Stimulated activated CD8-positive, alpha-beta memory T cell treated with anti-CD3 and anti-CD28 coated beads, Interleukin-15, amount 100 ng/mL, for 48 hours (primary cell): Measurements from ENCODE around the gene PDIA6.
A peak's percentile ranks its signal among the peaks of the same experiment; 100 is the strongest.

Experiments used
- DNase-seq, 2 donors: peaks; one replicate each; pipeline ENCODE4 v3.0.0-alpha.2; 2020; ENCODE audit warnings: low read depth in 2 of 2

The PDIA6 gene

DNA sequence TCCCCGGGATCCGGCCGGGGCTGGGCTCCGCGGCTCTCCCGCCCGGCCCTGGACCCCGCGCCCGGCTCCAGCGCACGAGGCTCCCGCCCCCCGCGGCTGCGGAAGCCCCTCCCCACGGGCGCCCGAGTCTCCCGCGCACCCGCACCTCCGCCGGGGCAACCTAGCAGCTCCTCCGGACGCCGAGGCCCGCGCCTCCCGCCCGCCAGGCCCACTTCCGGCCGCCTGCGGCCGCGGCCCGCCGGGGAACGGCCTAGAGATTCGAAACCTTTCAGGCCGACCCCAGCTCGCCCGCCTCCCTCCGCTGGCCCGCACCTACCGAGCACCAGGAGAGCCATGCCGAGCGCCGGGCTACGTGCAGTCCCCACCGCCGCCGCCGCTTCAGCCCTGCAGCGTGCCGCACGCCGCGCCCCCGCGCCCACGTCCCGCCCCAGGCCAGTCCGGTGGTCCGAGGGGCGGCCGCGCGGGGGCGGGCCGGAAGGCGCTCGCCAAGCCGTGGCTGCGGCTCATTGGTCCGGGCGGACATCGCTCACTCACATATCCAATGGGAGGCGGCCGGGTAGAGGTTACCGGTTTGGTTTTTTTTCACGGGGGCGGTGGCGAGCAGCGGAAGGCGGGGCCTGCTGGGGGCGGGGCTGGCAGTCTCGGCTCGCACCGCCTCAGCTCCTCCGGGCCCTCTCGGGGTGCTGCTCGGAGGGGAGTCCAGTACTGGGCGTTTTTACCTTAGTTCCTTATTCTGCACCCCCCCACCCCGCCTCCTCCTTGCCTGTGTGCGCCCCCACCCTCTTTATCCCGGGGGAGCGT is at the start of gene PDIA6:
TSS of gene PDIA6 (minus strand) at position 424 of the 801 bp plus-strand sequence. CDS start at position 335, 89 bp downstream.
- DNase-seq, result peak; percentile 91 to 94

DNA sequence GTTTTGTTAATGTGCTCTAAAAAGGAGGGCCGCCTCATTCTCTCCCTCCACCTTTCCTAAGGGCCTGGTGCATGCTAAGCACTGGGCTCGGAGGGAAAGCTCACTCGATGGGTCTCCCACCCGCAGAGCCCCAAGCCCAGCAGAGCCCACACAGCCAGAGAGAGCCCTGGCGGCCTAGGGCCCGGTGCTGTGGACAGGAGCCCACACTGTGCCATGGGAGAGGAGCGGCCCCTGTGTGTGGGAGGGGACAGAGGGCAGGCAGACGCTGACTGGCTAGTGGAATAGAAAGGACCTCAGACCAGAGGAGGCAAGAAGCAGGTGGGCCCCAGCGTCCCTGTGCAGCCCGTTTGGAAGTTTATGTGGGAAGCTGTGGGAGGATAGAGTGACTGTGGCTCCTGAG is 49.7 kb upstream of the PDIA6 start:
- no peak for DNase-seq

DNA sequence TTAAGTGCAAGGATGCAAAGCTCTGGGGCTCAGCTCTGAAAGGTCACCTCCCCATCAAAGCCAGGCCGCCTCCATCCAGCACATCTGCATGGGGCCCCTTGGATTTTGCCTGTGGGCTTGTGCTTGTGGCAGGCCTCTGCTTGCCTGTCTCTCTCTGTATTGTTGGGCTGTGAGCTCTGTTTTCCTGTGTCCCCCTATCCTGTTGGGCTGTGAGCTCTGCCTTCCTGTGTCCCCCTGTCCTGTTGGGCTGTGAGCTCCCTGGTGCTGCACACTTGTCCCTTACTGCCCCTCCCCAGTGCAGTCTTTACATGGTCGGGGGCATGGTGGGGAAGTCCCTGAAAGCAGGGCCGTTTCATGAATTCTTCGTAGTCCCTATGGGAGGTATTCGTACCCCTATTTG is 49.2 kb upstream of the PDIA6 start:
- DNase-seq, result no peak

- no peak for DNase-seq
These were observed 48.3 kb upstream of the PDIA6 start for GRCh38 chr2:10860814-10861325.

GRCh38 chr2:10860081-10860813 is 47.7 kb upstream of the PDIA6 start:
- DNase-seq, result no peak

DNA sequence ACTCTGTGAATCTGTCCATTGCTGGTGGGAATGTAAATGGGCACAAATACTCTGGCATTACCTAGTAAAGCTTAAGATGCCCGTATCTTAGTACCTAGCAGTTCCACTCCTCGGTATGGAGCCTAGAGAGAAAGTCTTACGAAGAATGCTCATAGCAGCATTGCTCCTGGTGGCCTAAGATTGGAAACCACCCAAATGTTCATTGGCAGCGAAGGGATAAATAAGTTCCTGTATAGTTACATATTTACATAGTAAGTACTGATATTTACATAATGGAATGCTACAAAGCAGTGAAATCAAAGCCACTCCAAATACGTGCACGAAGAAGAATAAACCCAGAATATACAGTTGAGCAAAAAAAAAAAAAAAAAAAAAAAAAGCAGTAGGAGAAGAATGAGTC is 46.7 kb upstream of the PDIA6 start:
- DNase-seq, result no peak

- no peak for DNase-seq
These were observed 36.0 kb upstream of the PDIA6 start for GRCh38 chr2:10848541-10848940.

DNA sequence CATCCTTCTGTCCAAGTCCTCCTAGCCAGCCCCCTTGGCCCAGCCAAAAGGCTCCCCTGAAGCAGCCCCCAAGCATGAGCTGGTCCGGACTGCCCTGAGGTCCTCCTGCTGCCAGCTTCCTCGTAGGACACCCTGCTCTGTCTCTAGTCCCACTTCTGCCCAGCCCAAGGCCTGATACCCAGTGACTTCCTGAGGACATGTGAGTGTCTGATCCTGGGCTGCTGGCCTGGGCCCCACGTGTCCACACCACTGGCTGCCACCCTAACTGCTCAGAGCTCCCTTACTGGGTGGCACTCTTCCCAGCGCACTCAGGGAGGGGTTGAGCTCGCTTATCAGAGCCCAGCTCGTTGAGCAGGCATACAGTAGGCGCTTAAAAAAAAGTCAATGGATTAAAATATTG is 34.4 kb upstream of the PDIA6 start:
- DNase-seq, result no peak

GRCh38 chr2:10846110-10846861 is 33.7 kb upstream of the PDIA6 start:
- no peak for DNase-seq

- DNase-seq, result no peak
These were observed 33.1 kb upstream of the PDIA6 start for GRCh38 chr2:10845640-10846039.

DNA sequence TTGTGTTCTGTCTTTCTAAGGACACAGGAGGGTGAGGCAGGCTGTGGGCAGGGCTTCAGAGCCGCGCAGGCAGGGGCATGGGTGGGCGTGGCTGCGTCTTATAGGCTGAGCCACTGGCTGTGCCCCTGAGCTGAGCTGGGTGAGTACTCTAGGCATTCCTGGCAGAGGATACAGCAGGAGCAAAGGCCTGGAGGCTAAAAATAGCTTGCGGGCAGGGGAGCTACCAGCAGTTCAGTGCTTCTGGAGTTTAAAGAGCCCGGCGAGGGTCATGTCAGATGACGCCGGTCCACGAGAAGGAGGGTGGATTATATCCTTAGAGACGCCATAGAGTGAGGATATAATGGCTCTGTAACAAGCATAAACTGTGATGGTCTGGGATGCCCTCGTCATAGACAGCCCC is 31.5 kb upstream of the PDIA6 start:
- no peak for DNase-seq

DNA sequence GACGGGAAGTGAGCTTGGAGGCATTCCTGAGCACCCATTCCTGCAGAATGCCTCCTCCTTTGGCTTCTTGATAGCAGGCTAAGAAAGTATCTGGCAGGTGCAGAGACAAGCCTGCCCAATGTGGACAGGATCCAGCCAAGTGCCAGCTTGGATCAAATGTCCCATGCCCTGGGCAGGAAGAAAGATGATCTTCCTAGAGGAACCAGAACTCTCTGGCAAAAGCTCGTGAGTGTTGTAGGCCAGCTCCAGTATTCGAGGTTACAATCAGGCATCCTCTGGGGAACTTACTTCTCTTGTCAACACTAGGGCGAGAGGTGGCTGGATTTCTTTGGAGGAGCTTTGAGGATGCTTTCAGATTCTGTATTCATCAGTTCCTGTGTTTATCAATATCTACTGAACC is 29.9 kb upstream of the PDIA6 start:
- no peak for DNase-seq

DNA sequence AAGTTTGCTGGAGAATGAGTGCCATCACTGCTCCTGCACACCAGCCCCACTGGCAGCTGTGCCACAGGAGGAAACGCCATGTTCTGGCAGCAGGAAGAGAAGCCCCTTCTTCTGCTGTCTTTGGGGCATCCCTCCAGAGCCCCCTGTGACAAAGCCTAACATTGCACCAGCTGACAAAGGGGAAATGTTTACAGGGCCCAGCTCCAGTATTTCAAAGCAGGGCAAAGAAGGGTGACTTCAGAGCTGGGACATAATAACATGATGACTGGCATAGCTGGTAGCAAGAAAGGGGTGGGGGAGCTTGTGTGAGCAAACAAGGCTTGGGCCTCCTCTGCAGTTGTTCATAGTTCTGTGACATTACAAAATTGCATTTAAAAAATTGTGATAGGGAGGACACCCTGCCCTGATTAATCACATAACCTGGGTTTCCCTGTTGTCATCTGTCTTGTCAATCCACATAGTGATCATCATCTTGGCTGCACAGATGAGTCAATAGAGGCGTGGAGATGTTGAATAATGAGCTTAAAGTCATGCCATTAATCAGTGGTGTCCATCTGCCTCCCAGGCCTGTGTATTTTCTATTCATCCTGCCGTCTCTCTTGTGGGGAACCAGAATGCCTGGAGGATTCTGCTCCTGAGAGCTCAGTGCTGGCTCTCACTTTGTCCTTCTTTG is 29.1 kb upstream of the PDIA6 start:
- DNase-seq, result no peak

DNA sequence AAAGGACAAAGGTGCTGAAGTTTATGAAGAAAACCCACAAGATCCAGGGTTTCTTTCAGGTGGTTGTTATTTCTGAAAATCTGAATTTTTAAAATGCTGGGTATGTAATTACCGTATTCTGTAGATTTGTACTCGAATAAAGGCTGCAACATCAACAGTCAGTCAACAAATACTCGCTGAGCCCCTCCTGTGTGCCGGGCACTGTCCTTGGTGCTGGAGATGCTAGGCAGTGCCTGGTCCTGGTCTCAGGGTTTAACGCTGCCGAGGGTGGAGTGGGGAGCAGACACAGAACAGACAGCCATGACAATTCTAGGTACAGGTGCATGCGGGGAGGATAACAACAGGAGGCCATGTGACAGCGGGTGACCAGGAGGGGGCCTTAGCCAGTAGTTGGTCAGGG is 27.2 kb upstream of the PDIA6 start:
- no peak for DNase-seq

- no peak for DNase-seq
These were observed 26.1 kb upstream of the PDIA6 start for GRCh38 chr2:10838734-10839133.

DNA sequence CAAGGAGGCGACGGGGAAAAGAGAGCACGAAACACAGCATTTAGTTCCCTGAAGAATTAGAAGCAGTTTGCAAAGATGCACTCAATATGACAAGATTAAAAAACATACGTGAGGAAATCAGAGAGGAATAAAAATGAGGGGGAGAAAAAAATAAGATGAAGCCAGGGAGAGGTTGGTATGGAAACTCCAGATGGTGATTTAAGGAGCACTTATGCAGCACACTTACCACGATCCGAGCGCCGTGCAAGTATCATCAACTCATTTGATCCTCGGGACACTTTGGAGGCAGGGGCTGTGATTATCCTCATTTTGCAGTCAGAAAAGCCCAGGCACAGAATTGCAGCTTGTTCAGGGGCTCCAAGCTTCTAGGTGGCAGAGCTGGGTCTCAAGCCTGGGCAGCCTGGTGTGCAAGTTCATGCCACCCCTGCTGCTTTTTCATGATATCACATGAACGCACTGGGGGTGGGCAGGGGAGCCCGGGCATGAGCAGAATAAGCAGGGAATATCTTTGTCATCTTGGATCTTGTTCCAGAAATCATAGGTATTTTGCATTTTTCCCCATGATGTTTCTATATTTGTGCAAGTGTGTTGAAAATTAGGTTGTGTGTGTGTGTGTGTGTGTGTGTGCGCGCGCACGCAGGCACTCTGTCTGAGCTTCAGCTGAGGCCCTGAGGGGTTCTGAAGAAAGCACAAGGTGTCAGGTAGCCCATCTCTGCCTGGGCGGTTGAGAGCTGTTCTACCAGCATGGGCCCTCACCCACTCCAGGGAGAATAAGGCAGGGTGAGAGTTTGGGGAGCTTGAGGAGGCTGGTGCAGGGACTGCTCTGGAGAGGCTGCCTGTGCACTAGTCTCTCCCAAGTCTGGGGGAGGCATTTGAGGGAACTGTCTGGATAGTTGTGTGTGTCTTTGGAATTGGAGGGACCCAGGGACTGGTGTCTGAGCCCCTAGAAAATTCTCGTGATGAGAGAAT is 25.0 kb upstream of the PDIA6 start:
- DNase-seq, result no peak

DNA sequence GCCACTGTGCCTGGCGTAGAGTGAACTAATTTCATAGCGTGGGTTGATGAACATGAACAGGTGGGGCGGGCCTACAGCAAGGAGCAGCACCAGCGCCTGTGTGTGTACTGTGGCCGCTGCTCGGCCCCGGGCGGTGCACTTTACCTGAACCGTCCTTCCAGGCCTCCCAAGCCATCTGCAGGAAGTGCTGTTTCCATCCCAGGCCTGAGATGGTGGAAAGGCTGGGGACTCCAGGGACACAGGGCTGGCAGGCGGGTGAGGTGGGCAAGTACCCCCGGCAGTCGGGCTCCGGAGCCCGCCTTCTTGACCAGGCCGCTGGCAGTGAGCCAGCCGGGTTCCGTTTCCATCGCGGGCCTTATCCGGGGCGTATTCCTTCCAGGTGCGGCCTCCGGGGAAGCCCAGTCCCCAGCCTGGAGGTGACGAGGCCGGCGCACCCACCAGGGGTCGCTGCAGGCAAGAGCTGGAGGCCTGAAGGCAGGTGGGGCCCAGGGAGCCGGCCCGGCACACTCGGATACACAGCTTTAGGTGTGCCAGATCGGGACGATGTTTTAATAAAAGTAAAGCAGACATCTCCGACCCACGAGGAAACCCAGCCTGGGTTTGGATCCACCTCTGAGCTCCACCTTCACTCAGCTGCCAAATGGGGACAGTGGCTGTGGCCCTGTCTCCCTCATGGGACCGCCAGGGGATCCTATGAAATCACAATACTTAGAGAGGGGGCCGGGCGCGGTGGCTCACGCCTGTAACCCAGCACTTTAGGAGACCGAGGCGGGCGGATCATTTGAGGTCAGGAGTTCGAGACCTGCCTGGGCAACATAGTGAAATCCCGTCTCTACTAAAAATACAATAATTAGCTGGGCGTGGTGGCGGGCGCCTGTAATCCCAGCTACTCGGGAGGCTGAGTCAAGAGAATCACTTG is 22.7 kb upstream of the PDIA6 start:
- DNase-seq, result peak; percentile 60 to 67

DNA sequence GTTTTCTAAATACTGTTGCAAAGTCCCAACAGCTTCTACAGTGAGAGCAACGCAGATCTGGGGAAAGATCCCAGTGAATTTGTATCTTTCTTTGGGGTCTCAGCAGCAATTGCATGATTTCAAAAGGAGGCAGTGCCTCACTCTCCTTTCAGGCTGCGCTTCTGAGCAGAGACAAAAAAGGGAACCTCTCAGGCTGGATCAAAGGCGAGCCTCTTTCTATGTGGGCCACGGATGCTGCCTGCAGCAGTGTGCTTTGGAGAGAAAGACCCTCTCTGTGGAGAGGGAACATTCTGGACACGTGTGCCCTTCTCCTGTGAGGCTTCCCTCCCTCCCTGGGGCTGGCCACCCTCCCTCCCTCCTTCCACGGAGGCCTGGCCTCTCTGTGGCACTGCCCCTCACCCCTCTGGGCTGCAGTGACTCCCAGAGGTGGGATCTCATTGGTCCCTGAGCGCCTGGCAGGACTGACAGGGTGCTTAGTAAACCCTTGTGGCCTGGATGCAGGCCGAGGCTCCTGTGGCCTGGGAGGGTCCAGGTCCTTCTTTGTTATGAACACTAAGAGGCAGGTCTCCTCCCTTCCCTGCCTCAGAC is 21.6 kb upstream of the PDIA6 start:
- DNase-seq, result no peak

GRCh38 chr2:10833021-10833420 is 20.4 kb upstream of the PDIA6 start:
- DNase-seq, result no peak
